AG20443 (cell line): ENCODE results near the gene KANSL1L.
"Not testable (repeated sequence)": the region's sequence is repeated elsewhere in the genome, so short reads cannot be mapped to it uniquely, and the experiment has no call there.

Experiments used
- DNase-seq: peaks from one replicate; pipeline ENCODE4 v3.0.0; 2012; ENCODE audit warnings: low spot score, mixed read lengths

The KANSL1L gene

GRCh38 chr2:210177115-210177514 lies 5.9 kb upstream of the KANSL1L start:
- not testable (repeated sequence) for DNase-seq

GRCh38 chr2:210174086-210174485 lies 2.9 kb upstream of the KANSL1L start:
- no peak for DNase-seq

- DNase-seq, result no peak
These were observed 988 bp upstream of the KANSL1L start for GRCh38 chr2:210172219-210172575.

- DNase-seq, result peak; percentile 95
These were observed 534 bp downstream of the KANSL1L start for GRCh38 chr2:210170446-210171303.

GRCh38 chr2:210170196-210170445 lies 1.1 kb downstream of the KANSL1L start:
- DNase-seq, result no peak

- peak; percentile 22 for DNase-seq
These were observed 1.6 kb downstream of the KANSL1L start for GRCh38 chr2:210169516-210170195.

- no peak for DNase-seq
These were observed 4.0 kb downstream of the KANSL1L start for GRCh38 chr2:210167227-210167626.

- no peak for DNase-seq
These were observed 8.6 kb downstream of the KANSL1L start for GRCh38 chr2:210162466-210163124.

- no peak for DNase-seq
These were observed 12.2 kb downstream of the KANSL1L start for GRCh38 chr2:210159059-210159458.

GRCh38 chr2:210158236-210158635 lies 13.0 kb downstream of the KANSL1L start:
- DNase-seq, result no peak

- no peak for DNase-seq
These were observed 13.7 kb downstream of the KANSL1L start for GRCh38 chr2:210157526-210157925.

- DNase-seq, result no peak
These were observed 23.6 kb downstream of the KANSL1L start for GRCh38 chr2:210147614-210148013.

- no peak for DNase-seq
These were observed 39.0 kb downstream of the KANSL1L start for GRCh38 chr2:210132239-210132638.

- DNase-seq, result no peak
These were observed 42.2 kb downstream of the KANSL1L start for GRCh38 chr2:210128961-210129360.

- DNase-seq, result no peak
These were observed 57.5 kb downstream of the KANSL1L start for GRCh38 chr2:210113614-210114235.

- DNase-seq, result no peak
These were observed 58.3 kb downstream of the KANSL1L start for GRCh38 chr2:210112871-210113270.

GRCh38 chr2:210099940-210100339 lies 71.3 kb downstream of the KANSL1L start:
- DNase-seq, result no peak

- DNase-seq, result no peak
These were observed 76.4 kb downstream of the KANSL1L start for GRCh38 chr2:210094787-210095186.

- no peak for DNase-seq
These were observed 78.4 kb downstream of the KANSL1L start for GRCh38 chr2:210092791-210093190.

- DNase-seq, result no peak
These were observed 84.3 kb downstream of the KANSL1L start for GRCh38 chr2:210086930-210087329.

GRCh38 chr2:210086292-210086691 lies 84.9 kb downstream of the KANSL1L start:
- DNase-seq, result peak; percentile 17

- peak; percentile 38 for DNase-seq
These were observed 98.2 kb downstream of the KANSL1L start for GRCh38 chr2:210072922-210073509.
